DMS 273 (cell line): ENCODE data around the gene KIF15.
"Not testable (repeated sequence)": the region's sequence is repeated elsewhere in the genome, so short reads cannot be mapped to it uniquely, and the experiment has no call there.

ENCODE experiments used
- DNase-seq: peaks from one replicate; lab custom pipeline; 2025; ENCODE audit not compliant: unreplicated experiment; lab: John Stamatoyannopoulos, UW

KIF15 gene

DNA sequence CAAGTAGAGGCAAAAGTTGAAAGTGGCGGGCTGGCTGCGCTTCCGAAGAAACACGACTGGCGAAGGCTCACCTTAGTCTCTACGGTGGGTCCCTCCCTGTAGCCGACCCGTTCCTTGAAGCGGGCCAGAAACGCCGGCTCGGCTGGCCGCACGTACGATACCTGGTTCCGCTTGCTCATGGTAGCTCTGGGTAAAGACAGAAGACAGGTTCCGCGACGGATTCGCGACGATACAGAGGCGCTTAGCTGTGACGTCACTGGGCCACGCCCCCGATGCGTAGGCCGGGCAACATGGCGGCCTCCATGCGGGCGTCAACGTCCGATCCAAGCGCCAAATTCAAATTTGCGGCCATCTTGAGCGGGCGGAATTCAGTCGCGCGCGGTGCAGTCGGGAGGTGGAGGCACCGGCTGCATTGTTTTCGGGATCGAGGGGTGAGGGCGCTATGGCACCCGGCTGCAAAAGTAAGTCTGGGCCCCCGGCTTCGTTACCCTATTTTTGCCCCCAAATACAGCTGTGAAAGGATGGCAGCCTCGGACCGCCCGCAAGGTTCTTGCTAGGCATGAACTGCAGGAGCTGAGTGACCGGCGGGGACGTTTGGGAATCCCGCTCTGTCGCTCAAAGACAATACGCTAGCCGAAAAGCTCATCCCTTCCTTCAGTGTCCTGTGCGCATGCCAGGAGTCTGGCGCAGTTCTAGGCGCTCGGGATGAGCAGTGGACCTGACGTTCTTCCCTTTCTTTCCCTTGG lies at the start of gene KIF15, which contains the start of gene KIAA1143:
Gene KIF15 (plus strand): TSS at position 371 of the 746 bp plus-strand sequence. CDS start 72 bp downstream, at position 443.
Gene KIAA1143 (minus strand): TSS at position 196 of the 746 bp plus-strand sequence. CDS start 17 bp downstream, at position 179.
- peak; percentile 96 for DNase-seq

DNA sequence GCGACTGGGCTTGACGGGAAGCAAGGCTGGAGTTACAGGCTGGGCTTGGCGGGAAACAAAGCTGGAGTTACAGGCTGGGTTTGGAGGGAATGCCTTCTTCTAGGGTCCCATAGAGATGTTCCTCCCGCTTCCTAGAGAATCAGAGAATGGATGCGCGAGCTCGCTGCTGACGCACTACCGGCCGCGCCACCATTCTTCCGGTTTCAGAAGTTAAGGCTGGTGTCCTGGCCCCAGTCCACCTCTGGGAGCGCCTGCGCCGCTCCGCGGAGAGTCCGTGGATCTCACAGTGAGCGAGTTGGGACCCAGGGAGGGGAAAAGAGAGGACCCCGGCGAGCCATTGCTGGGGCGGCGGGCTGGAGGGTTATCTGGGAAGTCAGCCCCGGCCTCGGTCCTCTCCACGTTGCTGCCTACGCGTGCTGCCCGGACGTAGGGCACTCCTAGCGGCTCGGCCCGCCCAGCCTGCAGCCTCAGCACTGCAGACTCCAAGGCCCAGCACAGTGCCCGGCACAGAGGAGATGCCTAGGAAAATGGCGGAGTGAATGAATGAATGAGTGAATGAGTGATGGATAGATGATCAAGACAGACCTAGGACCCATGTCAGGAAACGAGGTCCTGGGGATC lies 49.0 kb upstream of the KIF15 start, which contains the start of gene ZNF502:
Gene ZNF502 (plus strand): TSS at position 206 of the 621 bp plus-strand sequence. CDS start 7,602 bp downstream, outside the sequence.
- DNase-seq = peak; percentile 94

- peak; percentile 5 for DNase-seq
Measured at GRCh38 chr3:44721231-44722102, 40.1 kb upstream of the KIF15 start.

DNA sequence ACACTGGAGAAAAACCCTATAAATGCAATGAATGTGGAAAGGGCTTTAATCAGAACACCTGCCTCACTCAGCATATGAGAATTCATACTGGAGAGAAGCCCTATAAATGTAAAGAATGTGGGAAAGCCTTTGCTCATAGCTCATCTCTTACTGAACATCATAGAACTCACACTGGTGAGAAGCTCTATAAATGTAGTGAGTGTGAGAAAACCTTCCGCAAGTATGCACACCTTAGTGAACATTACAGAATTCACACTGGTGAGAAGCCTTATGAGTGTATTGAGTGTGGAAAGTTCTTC lies 39.5 kb upstream of the KIF15 start:
- DNase-seq = no peak

- peak; percentile 95 for DNase-seq
Measured at GRCh38 chr3:44729384-44729910, 32.1 kb upstream of the KIF15 start, which contains the start of gene ZNF501. ZNF501 (plus strand) TSS chr3:44729635; CDS start chr3:44734422, 4,787 bp downstream.

DNA sequence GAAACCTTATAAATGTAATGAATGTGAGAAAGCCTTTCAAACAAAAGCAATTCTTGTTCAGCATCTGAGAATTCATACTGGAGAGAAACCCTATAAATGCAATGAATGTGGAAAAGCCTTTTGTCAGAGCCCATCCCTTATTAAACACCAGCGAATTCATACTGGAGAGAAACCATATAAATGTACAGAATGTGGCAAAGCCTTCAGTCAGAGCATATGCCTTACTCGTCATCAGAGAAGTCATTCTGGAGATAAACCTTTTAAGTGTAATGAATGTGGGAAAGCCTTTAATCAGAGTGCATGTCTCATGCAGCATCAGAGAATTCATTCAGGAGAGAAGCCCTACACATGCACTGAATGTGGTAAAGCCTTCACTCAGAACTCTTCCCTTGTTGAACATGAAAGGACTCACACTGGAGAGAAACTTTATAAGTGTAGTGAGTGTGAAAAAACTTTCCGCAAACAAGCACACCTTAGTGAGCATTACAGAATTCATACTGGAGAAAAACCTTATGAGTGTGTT lies 26.9 kb upstream of the KIF15 start:
- no peak for DNase-seq

DNA sequence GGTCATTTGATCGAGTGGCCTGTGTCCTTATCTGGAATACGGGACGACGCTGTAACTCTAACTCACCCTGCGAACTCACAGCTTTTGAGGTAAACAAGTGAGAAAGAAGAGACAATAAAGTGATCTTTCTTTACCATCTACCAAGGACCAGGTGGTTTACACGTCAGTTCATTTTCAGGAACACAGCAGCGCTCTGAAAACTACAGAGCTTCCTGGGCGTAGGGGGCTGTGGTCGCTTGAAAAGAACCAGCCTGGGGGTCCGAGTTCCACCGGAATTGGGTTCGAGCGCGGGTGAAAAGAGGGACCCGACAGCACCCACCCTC lies 532 bp upstream of the KIF15 start:
- DNase-seq = no peak

GRCh38 chr3:44762170-44762677 lies 630 bp downstream of the KIF15 start:
- DNase-seq = peak; percentile 39

DNA sequence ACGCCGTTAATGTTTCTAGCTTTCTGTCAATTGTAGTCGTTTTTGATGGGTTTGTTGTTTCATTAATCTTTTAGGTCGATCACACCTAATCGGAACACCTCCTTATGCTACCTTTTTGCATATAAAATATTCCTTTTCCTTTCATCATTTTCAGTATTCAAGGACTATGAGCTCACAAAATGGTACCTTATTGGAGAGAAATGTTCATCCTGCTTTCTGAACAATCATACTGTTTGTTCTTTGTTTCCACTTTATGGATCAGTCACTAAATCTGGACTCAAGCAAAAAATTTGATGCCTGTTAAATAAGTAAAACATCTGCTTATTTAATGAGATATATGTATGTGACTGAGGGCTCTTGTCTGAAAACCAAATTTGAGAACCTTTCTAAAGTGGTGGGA lies 1.1 kb downstream of the KIF15 start:
- no peak for DNase-seq

DNA sequence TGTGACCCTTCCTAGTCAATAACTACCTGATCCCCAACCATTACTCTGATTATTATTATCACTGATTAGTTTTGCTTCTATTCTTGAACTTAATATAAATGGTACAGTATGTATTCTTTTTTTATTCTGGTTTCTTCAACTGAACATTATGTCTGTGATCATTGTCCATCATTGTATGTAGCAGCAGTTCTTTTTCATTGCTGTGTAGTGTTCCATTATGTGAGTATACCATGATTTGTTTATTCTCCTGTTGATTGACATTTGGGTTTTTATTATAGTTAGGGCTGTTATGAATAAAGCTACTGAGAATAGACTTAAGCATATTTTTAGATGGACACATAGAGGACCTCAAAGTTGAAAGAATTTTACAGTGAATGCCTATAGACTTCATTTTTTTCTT lies 2.7 kb downstream of the KIF15 start:
- no peak for DNase-seq

GRCh38 chr3:44771424-44772098 lies 10.0 kb downstream of the KIF15 start:
- no peak for DNase-seq

GRCh38 chr3:44772099-44772442 lies 10.5 kb downstream of the KIF15 start:
- no peak for DNase-seq

GRCh38 chr3:44782891-44783290 lies 21.3 kb downstream of the KIF15 start:
- DNase-seq = no peak

DNA sequence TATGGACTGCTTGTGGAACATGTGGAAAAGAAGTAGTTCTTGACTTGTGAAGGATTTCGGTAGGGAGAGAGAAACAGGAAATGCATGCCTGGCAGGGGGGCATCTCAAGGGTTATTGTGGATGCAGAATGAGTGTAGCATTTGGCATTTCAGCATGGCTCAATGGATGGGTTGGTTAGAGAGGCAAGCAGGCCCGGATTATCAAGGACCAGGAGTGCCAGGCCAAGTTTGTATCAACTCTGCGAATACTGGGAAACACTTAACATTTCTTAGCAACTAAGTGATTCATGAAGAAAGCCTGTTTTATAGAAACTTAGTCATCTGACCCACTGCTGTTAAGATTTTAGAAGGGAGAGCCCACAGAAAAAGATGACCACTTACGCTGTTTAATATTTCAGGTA lies 33.6 kb downstream of the KIF15 start:
- DNase-seq = no peak

DNA sequence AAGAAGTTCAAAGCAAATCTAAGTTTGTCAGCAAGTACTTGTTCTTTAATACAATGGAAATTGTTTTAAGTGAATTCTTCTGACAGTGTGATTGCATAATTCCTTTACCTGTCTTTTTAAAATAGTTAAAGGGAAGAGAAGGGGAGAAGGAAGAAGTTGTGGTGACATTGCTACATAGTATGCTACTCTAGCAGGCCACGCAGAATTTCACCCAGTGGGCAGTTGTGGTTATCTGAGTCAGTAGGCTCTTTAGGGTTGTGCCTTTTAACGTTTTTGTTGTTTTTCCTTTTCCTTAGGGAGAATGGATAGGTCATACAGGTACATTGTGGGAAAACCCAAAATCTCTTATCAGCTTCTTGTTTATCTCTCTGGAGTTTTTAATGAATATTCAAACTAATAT lies 40.4 kb downstream of the KIF15 start:
- DNase-seq = no peak

GRCh38 chr3:44803298-44803697 lies 41.7 kb downstream of the KIF15 start:
- no peak for DNase-seq

DNA sequence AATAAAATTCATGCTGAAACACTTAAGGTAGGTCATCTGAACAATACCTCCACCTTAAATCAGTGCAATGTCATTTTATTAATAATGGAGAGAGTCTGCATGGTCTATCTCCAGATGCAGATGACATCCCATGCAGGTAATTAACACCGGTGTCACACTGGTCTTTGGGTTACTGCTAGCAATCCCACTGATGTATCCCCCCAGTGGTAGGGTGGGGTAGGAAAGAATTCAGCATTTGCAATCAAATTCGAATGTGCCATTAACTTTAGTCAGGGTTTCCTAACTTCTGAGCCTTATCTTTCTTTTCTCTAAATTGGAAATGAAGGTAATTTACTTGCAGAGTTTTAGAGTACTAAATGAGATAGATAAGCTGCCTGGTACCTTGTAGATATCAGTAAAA lies 44.4 kb downstream of the KIF15 start:
- DNase-seq = no peak

DNA sequence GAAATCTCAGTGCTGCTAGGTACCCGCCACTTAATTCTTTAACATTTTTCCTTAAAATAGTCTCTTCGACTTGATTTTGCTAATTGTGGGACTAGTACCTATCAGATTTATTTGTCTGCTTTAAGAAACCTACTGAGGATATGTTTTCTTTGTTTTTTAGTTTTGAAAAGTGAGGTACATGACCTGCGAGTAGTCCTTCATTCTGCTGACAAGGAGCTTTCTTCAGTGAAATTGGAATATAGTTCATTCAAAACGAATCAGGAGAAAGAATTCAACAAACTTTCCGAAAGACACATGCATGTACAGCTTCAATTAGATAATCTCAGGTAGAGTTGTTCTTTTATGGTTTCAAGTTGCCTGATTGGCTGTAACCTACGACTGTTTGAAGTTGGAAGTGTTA lies 53.2 kb downstream of the KIF15 start:
- DNase-seq = no peak

DNA sequence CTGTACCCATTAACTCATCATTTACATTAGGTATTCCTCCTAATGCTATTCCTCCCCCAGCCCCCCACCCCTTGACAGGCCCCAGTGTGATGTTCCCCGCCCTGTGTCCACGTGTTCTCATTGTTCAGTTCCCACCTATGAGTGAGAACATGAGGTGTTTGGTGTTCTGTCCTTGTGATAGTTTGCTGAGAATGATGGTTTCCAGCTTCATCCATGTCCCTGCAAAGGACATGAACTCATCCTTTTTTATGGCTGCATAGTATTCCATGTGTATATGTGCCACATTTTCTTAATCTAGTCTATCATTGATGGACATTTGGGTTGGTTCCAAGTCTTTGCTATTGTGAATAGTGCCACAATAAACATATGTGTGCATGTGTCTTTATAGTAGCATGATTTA lies 54.7 kb downstream of the KIF15 start:
- DNase-seq = not testable (repeated sequence)

DNA sequence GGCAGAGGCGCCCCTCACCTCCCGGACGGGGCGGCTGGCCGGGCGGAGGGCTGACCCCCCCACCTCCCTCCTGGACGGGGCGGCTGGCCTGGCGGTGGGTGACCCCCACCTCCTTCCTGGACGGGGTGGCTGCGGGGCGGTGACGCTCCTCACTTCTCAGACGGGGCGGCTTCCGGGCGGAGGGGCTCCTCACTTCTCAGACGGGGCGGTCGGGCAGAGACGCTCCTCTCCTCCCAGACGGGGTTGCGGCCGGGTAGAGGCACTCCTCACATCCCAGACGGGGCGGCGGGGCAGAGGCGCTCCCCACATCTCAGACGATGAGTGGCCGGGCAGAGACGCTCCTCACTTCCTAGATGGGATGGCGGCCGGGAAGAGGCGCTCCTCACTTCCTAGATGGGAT lies 59.6 kb downstream of the KIF15 start:
- not testable (repeated sequence) for DNase-seq
